Natural killer cell (primary cell): ENCODE results near the gene DEGS1. TPM values are rescaled to one million over a fixed set of nuclear protein-coding genes. Genes with fewer than 3 reads are reported as not detected.
A peak's percentile ranks its signal among the peaks of the same experiment; 100 is the strongest.

Source experiments
- ATAC-seq, 3 donors: fragments of 150-1000 bp in 2 of 3; fragments of 200-7000 bp in 1 of 3; cut with Tn5 transposase; 1 replicate in 1 of 3; 2 replicates in 2 of 3; pipeline ENCODE4 v1.10.0; 2021; ENCODE audit warnings: mild to moderate bottlenecking in 2 of 3, moderate library complexity in 2 of 3
- DNase-seq, 2 donors: peaks; one replicate each; pipeline versions ENCODE4 v3.0.0 to v3.0.0-alpha.2; 2013 to 2021; ENCODE audit warnings: mixed read lengths in 1 of 2
- H3K27ac ChIP-seq: one replicate; pipeline ENCODE4 v1.5.1; 2013; ENCODE audit warnings: mild to moderate bottlenecking, low read length
- H3K27me3 ChIP-seq: one replicate; pipeline ENCODE4 v1.6.1; 2013; ENCODE audit warnings: low read length; ENCODE audit not compliant: control insufficient read depth, insufficient read depth
- H3K36me3 ChIP-seq: one replicate; pipeline ENCODE4 v1.6.1; 2013; ENCODE audit warnings: low read length; ENCODE audit not compliant: control insufficient read depth, insufficient read depth
- H3K4me1 ChIP-seq: one replicate; pipeline ENCODE4 v1.6.1; 2013; ENCODE audit warnings: low read length; ENCODE audit not compliant: control insufficient read depth, insufficient read depth
- H3K4me3 ChIP-seq: one replicate; pipeline ENCODE4 v1.5.1; 2013; ENCODE audit warnings: low read length
- H3K9me3 ChIP-seq: one replicate; pipeline ENCODE4 v1.6.1; 2013; ENCODE audit warnings: low read length; ENCODE audit not compliant: control insufficient read depth, insufficient read depth
- H3K27ac Mint-ChIP-seq, 2 donors: one replicate each; pipeline ENCODE4 v1.8.0; 2022; ENCODE audit warnings: mild to moderate bottlenecking in 2 of 2, mixed read lengths in 2 of 2, moderate library complexity in 1 of 2
- H3K27me3 Mint-ChIP-seq, 2 donors: one replicate each; pipeline ENCODE4 v1.8.0; 2022; ENCODE audit warnings: low read depth in 2 of 2, mixed read lengths in 2 of 2
- H3K36me3 Mint-ChIP-seq: one replicate; pipeline ENCODE4 v1.8.0; 2022; ENCODE audit warnings: mixed read lengths
- H3K4me1 Mint-ChIP-seq, 2 donors: one replicate each; pipeline ENCODE4 v1.8.0; 2022; ENCODE audit warnings: mixed read lengths in 2 of 2
- H3K4me3 Mint-ChIP-seq: one replicate; pipeline ENCODE4 v1.8.0; 2022; ENCODE audit warnings: mild to moderate bottlenecking, moderate library complexity, mixed read lengths
- H3K9me3 Mint-ChIP-seq, 2 donors: one replicate each; pipeline ENCODE4 v1.8.0; 2022; ENCODE audit warnings: mixed read lengths in 2 of 2
- CTCF ChIP-seq: fragments of 200-600 bp; IDR thresholded peaks from one replicate; pipeline ENCODE4 v1.8.0; 2022; ENCODE audit warnings: antibody characterized with exemption
- WGBS: methylation state at CpG from one replicate; pipeline ENCODE4 v1.1.7; 2013; ENCODE audit warnings: missing lambda C conversion rate; ENCODE audit not compliant: insufficient coverage; 5-methylcytosine and 5-hydroxymethylcytosine counted together
- intact Hi-C: fragments of 100-400 bp; cut with micrococcal nuclease; formaldehyde crosslinking; loops from one replicate; pipeline ENCODE4 v1.14.2; 2022
- total RNA-seq, 4 donors: library from RNA; stranded (reverse); fragments of 120-200 nt in 1 of 4; gene quantifications; one replicate each; pipeline versions ENCODE4 v1.2.3 to v1.2.4, GENCODE V29; 2013 to 2022

DEGS1 gene
- total RNA-seq, 3 donors from 2014 or later (not counting 1 experiment from before 2014, with no cell fraction given): 28.6 to 29.2 (median 28.6) TPM

- intact Hi-C loops: loop anchor here (2.0 to 5.0 kb wide), 2 partner anchors 66 to 149 kb away; no protein-coding TSS in a partner anchor
- TF ChIP-seq CTCF: no peak
- Mint-ChIP-seq H3K27me3 (no peaks in the 10 kb centered on the region), H3K4me3 (peak overlapping the region; percentile 84), H3K27ac (peak overlapping the region; percentile 82 to 84), H3K4me1 (peaks cover 15 to 29% of the 10 kb centered on the region in 2 donors), H3K36me3 (no peaks in the 10 kb centered on the region), H3K9me3 (no peaks in the 10 kb centered on the region)
- H3K4me1 ChIP-seq: peaks cover 38% of the 10 kb centered on the region
- H3K36me3 ChIP-seq: no peaks in the 10 kb centered on the region
- peak overlapping the region; percentile 97 for H3K27ac ChIP-seq
- under 1% methylated on average over 53 of the region's 53 CpGs for WGBS
- H3K9me3 ChIP-seq: no peaks in the 10 kb centered on the region
- ATAC-seq (peak; percentile 68 to 81 (median 71)), DNase-seq (peak; percentile 63 to 76)
- H3K4me3 ChIP-seq: peak overlapping the region; percentile 92
- H3K27me3 ChIP-seq: no peaks in the 10 kb centered on the region
Observed at GRCh38 chr1:224183591-224184312, 712 bp downstream of the DEGS1 start.

GRCh38 chr1:224185208-224185607 is 2.2 kb downstream of the DEGS1 start:
- TF ChIP-seq CTCF: no peak
- Histone ChIP-seq H3K4me1 (peaks cover 38% of the 10 kb centered on the region), H3K27me3 (no peaks in the 10 kb centered on the region), H3K9me3 (no peaks in the 10 kb centered on the region), H3K4me3 (no peak overlapping the region), H3K36me3 (peaks cover 6% of the 10 kb centered on the region), H3K27ac (no peak overlapping the region)
- ATAC-seq (no peak), DNase-seq (no peak)
- H3K9me3 Mint-ChIP-seq: no peaks in the 10 kb centered on the region
- peaks cover 15 to 35% of the 10 kb centered on the region in 2 donors for H3K4me1 Mint-ChIP-seq
- peak overlapping the region; percentile 82 for H3K4me3 Mint-ChIP-seq
- 92% methylated on average over 8 of the region's 8 CpGs for WGBS
- peak overlapping the region; percentile 78 to 82 for H3K27ac Mint-ChIP-seq
- H3K36me3 Mint-ChIP-seq: no peaks in the 10 kb centered on the region
- intact Hi-C loops: no loop called here
- H3K27me3 Mint-ChIP-seq: no peaks in the 10 kb centered on the region

GRCh38 chr1:224188286-224188685 is 5.2 kb downstream of the DEGS1 start:
- no peaks in the 10 kb centered on the region for H3K27me3 Mint-ChIP-seq
- TF ChIP-seq CTCF: no peak
- peaks cover 7 to 26% of the 10 kb centered on the region in 2 donors for H3K4me1 Mint-ChIP-seq
- peak overlapping the region in 1 of 2 donors; percentile 61 for H3K27ac Mint-ChIP-seq
- no peak overlapping the region for H3K4me3 ChIP-seq
- H3K27me3 ChIP-seq: no peaks in the 10 kb centered on the region
- intact Hi-C loops: no loop called here
- H3K36me3 ChIP-seq: peaks cover 17% of the 10 kb centered on the region
- no peaks in the 10 kb centered on the region for H3K9me3 ChIP-seq
- no peaks in the 10 kb centered on the region for H3K9me3 Mint-ChIP-seq
- no peak overlapping the region for H3K27ac ChIP-seq
- peaks cover 24% of the 10 kb centered on the region for H3K4me1 ChIP-seq
- no peak overlapping the region for H3K4me3 Mint-ChIP-seq
- no peak for ATAC-seq
- no peak for DNase-seq
- WGBS: 57% methylated on average over 2 of the region's 2 CpGs
- H3K36me3 Mint-ChIP-seq: no peaks in the 10 kb centered on the region
